ENCODE results near the gene DOK5.

DOK5 gene

GRCh38 chr20:54459279-54459678 lies 16.1 kb upstream of the DOK5 start:
- H4K20me1 ChIP-seq (ENCODE audit: insufficient read depth, low read length): no peaks in the 10 kb centered on the region
- H3K36me3 ChIP-seq (ENCODE audit: insufficient read depth, low read length): no peaks in the 10 kb centered on the region
- DNase-seq: no peak
- no peak overlapping the region for H2AFZ ChIP-seq (ENCODE audit: low read depth, low read length)
- H3K27me3 ChIP-seq (ENCODE audit: insufficient read depth, low read length, poor library complexity): no peaks in the 10 kb centered on the region
- H3K4me1 ChIP-seq (ENCODE audit: insufficient read depth, low read length): no peaks in the 10 kb centered on the region
- TF ChIP-seq EZH2 (IDR thresholded peaks at IDR 0.05; ENCODE audit: borderline replicate concordance, low read depth, low read length, severe bottlenecking) (no peak), CTCF (IDR thresholded peaks at IDR 0.05; ENCODE audit: borderline replicate concordance, extremely low read depth, low read length, poor library complexity, severe bottlenecking) (no peak)
- H3K4me3 ChIP-seq (ENCODE audit: low read depth in 1 of 2, low read length in 2 of 2): no peak overlapping the region
- no peak overlapping the region for H3K4me2 ChIP-seq (ENCODE audit: insufficient read depth, low read length)
- ATAC-seq (ENCODE audit: insufficient read depth, low read depth): no peak
- H3K9me3 ChIP-seq (ENCODE audit: insufficient read depth, low read length, severe bottlenecking): no peaks in the 10 kb centered on the region
- H3K79me2 ChIP-seq (ENCODE audit: insufficient read depth, low read length): no peaks in the 10 kb centered on the region
- H3K9ac ChIP-seq (ENCODE audit: low read depth, low read length): no peak overlapping the region
- no peak overlapping the region for H3K27ac ChIP-seq (ENCODE audit: low read length)

- no peak for DNase-seq
- Histone ChIP-seq H4K20me1 (ENCODE audit: insufficient read depth, low read length) (no peaks in the 10 kb centered on the region), H3K4me2 (ENCODE audit: insufficient read depth, low read length) (no peak overlapping the region), H3K4me3 (ENCODE audit: low read depth in 1 of 2, low read length in 2 of 2) (no peak overlapping the region), H3K27ac (ENCODE audit: low read length) (no peak overlapping the region), H3K79me2 (ENCODE audit: insufficient read depth, low read length) (no peaks in the 10 kb centered on the region), H3K36me3 (ENCODE audit: insufficient read depth, low read length) (no peaks in the 10 kb centered on the region), H3K9me3 (ENCODE audit: insufficient read depth, low read length, severe bottlenecking) (no peaks in the 10 kb centered on the region), H3K27me3 (ENCODE audit: insufficient read depth, low read length, poor library complexity) (no peaks in the 10 kb centered on the region), H2AFZ (ENCODE audit: low read depth, low read length) (no peak overlapping the region), H3K9ac (ENCODE audit: low read depth, low read length) (no peak overlapping the region), H3K4me1 (ENCODE audit: insufficient read depth, low read length) (no peaks in the 10 kb centered on the region)
- no peak for TF ChIP-seq EZH2 (IDR thresholded peaks at IDR 0.05; ENCODE audit: borderline replicate concordance, low read depth, low read length, severe bottlenecking)
- TF ChIP-seq CTCF (IDR thresholded peaks at IDR 0.05; ENCODE audit: borderline replicate concordance, extremely low read depth, low read length, poor library complexity, severe bottlenecking): no peak
- no peak for ATAC-seq (ENCODE audit: insufficient read depth, low read depth)
Observed at GRCh38 chr20:54464003-54464402, 11.4 kb upstream of the DOK5 start.

GRCh38 chr20:54466127-54466526 lies 9.3 kb upstream of the DOK5 start:
- Histone ChIP-seq H3K9ac (ENCODE audit: low read depth, low read length) (no peak overlapping the region), H3K4me3 (ENCODE audit: low read depth in 1 of 2, low read length in 2 of 2) (no peak overlapping the region), H3K27ac (ENCODE audit: low read length) (no peak overlapping the region), H3K4me2 (ENCODE audit: insufficient read depth, low read length) (no peak overlapping the region), H3K4me1 (ENCODE audit: insufficient read depth, low read length) (no peaks in the 10 kb centered on the region), H4K20me1 (ENCODE audit: insufficient read depth, low read length) (no peaks in the 10 kb centered on the region), H3K9me3 (ENCODE audit: insufficient read depth, low read length, severe bottlenecking) (no peaks in the 10 kb centered on the region), H3K79me2 (ENCODE audit: insufficient read depth, low read length) (no peaks in the 10 kb centered on the region), H2AFZ (ENCODE audit: low read depth, low read length) (no peak overlapping the region), H3K36me3 (ENCODE audit: insufficient read depth, low read length) (no peaks in the 10 kb centered on the region), H3K27me3 (ENCODE audit: insufficient read depth, low read length, poor library complexity) (no peaks in the 10 kb centered on the region)
- DNase-seq: no peak
- TF ChIP-seq EZH2 (IDR thresholded peaks at IDR 0.05; ENCODE audit: borderline replicate concordance, low read depth, low read length, severe bottlenecking): no peak
- no peak for TF ChIP-seq CTCF (IDR thresholded peaks at IDR 0.05; ENCODE audit: borderline replicate concordance, extremely low read depth, low read length, poor library complexity, severe bottlenecking)
- ATAC-seq (ENCODE audit: insufficient read depth, low read depth): no peak

GRCh38 chr20:54467622-54468021 lies 7.8 kb upstream of the DOK5 start:
- Histone ChIP-seq H3K36me3 (ENCODE audit: insufficient read depth, low read length) (no peaks in the 10 kb centered on the region), H2AFZ (ENCODE audit: low read depth, low read length) (no peak overlapping the region), H3K9me3 (ENCODE audit: insufficient read depth, low read length, severe bottlenecking) (no peaks in the 10 kb centered on the region), H3K9ac (ENCODE audit: low read depth, low read length) (no peak overlapping the region), H4K20me1 (ENCODE audit: insufficient read depth, low read length) (no peaks in the 10 kb centered on the region), H3K4me2 (ENCODE audit: insufficient read depth, low read length) (no peak overlapping the region), H3K27me3 (ENCODE audit: insufficient read depth, low read length, poor library complexity) (no peaks in the 10 kb centered on the region), H3K79me2 (ENCODE audit: insufficient read depth, low read length) (no peaks in the 10 kb centered on the region), H3K4me1 (ENCODE audit: insufficient read depth, low read length) (no peaks in the 10 kb centered on the region), H3K4me3 (ENCODE audit: low read depth in 1 of 2, low read length in 2 of 2) (no peak overlapping the region), H3K27ac (ENCODE audit: low read length) (no peak overlapping the region)
- ATAC-seq (ENCODE audit: insufficient read depth, low read depth) (no peak), DNase-seq (no peak)
- TF ChIP-seq CTCF (IDR thresholded peaks at IDR 0.05; ENCODE audit: borderline replicate concordance, extremely low read depth, low read length, poor library complexity, severe bottlenecking) (no peak), EZH2 (IDR thresholded peaks at IDR 0.05; ENCODE audit: borderline replicate concordance, low read depth, low read length, severe bottlenecking) (no peak)
